H1 (cell line): Measurements from ENCODE around the gene EMC10.

Source experiments
- CTCF ChIP-seq, 3 experiments: IDR thresholded peaks; 1 replicate in 2 of 3; 2 replicates in 1 of 3; pipeline versions ENCODE4 v1.5.1 to v1.6.1; 2011; ENCODE audit warnings: low read length in 3 of 3, mild to moderate bottlenecking in 3 of 3, inconsistent platforms in 2 of 3, low read depth in 1 of 3, moderate library complexity in 1 of 3; ENCODE audit not compliant: insufficient read depth in 1 of 3; ENCODE audit errors: control extremely low read depth in 1 of 3
- EZH2 ChIP-seq: fragments of 200-600 bp; sonication (generic); IDR thresholded peaks from 2 replicates; pipeline ENCODE4 v1.7.1; 2012; ENCODE audit warnings: low read depth, mild to moderate bottlenecking, moderate library complexity, low read length, inconsistent platforms; ENCODE audit not compliant: severe bottlenecking
- FOSL1 ChIP-seq: IDR thresholded peaks from 2 replicates; pipeline ENCODE4 v1.6.1; 2011; ENCODE audit warnings: mild to moderate bottlenecking, low read depth, low read length, moderate library complexity; ENCODE audit not compliant: insufficient read depth
- POLR2AphosphoS5 ChIP-seq: IDR thresholded peaks from 2 replicates; pipeline ENCODE4 v1.6.1; 2011; ENCODE audit warnings: low read depth, low read length
- RAD21 ChIP-seq, 2 experiments: IDR thresholded peaks in 1 of 2; conservative IDR thresholded peaks in 1 of 2; 2 replicates each; pipeline ENCODE4 v1.6.1; 2011; ENCODE audit warnings: low read depth in 2 of 2, low read length in 2 of 2, improper control_type of control experiment in 1 of 2, inconsistent platforms in 1 of 2, mild to moderate bottlenecking in 1 of 2, moderate library complexity in 1 of 2
- TCF12 ChIP-seq: IDR thresholded peaks from 2 replicates; pipeline ENCODE4 v1.6.1; 2011; ENCODE audit warnings: low read depth, mild to moderate bottlenecking, low read length

DNA sequence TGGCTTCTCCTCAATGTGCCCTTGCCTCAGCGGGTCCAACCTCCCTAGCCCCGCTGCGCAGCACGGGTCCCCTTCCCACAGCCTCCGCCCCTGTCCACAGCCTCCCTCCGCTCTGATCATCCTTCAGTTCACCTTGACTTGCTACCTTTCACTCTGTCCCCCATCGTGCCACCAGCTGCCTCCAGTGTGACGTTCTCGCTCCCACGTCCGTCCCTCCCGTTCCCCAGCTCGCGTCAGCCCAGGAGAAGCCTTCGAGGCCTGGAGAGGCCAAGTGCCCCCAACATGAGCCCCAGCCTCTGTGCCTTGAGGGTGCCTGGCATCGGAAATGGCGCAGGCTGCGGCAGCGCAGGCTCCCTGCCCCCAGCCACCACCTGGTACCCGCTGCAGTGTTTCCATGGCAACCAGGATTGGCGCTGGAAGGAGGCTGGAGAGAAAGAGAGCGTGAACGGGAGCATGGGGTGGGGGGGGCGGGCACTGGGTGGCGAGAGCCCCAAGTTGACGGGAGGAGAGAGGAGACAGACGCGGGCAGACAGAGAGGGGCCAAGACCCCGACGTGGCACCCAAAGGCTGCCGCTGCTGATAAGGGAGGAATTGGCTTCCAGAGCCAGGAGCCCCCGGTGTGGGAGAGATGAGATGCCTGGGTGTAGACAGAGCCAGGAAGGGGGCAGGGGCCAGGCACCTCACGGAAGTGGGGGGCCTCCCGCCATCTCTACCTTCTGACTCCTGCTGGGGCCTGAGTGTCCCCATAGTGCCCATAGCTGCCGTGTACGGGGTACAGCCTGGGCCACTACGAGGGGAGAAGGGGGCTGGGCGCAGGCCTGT, 38.2 kb downstream of the EMC10 start:
- TF ChIP-seq CTCF (IDR thresholded peaks at IDR 0.05; ENCODE audit: control extremely low read depth in 1 of 3, insufficient read depth in 1 of 3, low read depth in 1 of 3, low read length in 3 of 3) (no peak), FOSL1 (no peak), EZH2 (no peak), RAD21 (IDR thresholded peaks at IDR 0.05 in 1 of 2, conservative IDR thresholded peaks at IDR 0.05 in 1 of 2; ENCODE audit: low read depth in 2 of 2, low read length in 2 of 2) (no peak), POLR2AphosphoS5 (no peak; the same call in 1 of the 2 replicates), TCF12 (no peak)
